Lower lobe of right lung (tissue), 2 donors: ENCODE results near the gene SERINC5. TPM values are rescaled to one million over a fixed set of nuclear protein-coding genes. Genes with fewer than 3 reads are reported as not detected.

ENCODE experiments used
- ATAC-seq, 2 donors: fragments of 200-7000 bp; cut with Tn5 transposase; one replicate each; pipeline ENCODE4 v1.9.1; 2020 to 2022; ENCODE audit warnings: mild to moderate bottlenecking in 2 of 2, moderate library complexity in 2 of 2
- DNase-seq: peaks from one replicate; pipeline ENCODE4 v3.0.0-alpha.2; 2020
- H3K27ac ChIP-seq: fragments of 200-600 bp; one replicate; pipeline ENCODE4 v1.8.0; 2022
- H3K27me3 ChIP-seq: fragments of 200-600 bp; one replicate; pipeline ENCODE4 v1.8.0; 2022; ENCODE audit warnings: low read depth
- H3K36me3 ChIP-seq: fragments of 200-600 bp; one replicate; pipeline ENCODE4 v1.8.0; 2022; ENCODE audit warnings: mild to moderate bottlenecking
- H3K4me1 ChIP-seq: fragments of 200-600 bp; one replicate; pipeline ENCODE4 v1.8.0; 2022
- H3K4me3 ChIP-seq: fragments of 200-600 bp; one replicate; pipeline ENCODE4 v1.8.0; 2022; ENCODE audit warnings: mild to moderate bottlenecking
- H3K9me3 ChIP-seq: fragments of 200-600 bp; one replicate; pipeline ENCODE4 v1.8.0; 2022
- intact Hi-C: fragments of 100-400 bp; cut with DNase I; formaldehyde crosslinking; loops from one replicate; pipeline ENCODE4 v1.11.0; 2022
- total RNA-seq: library from RNA; stranded (reverse); fragmentation: NEBNext Ultra II Directional; extraction: Animal tissue kit (Norgen Biotek cat#: 25700); gene quantifications from one replicate; pipeline ENCODE4 v1.2.1, GENCODE V29; 2021
- TF ChIP-seq, protein P1 (sequence below): fragments of 200-600 bp; IDR thresholded peaks from one replicate; pipeline ENCODE4 v1.8.0; 2022; ENCODE audit warnings: antibody characterized with exemption, mild to moderate bottlenecking
- donor health status: DM: no; HTN: yes; CAD: no; lungs with severe emphysema.

The SERINC5 gene
- total RNA-seq, 1 donor from 2014 or later: 52.6 TPM

DNA sequence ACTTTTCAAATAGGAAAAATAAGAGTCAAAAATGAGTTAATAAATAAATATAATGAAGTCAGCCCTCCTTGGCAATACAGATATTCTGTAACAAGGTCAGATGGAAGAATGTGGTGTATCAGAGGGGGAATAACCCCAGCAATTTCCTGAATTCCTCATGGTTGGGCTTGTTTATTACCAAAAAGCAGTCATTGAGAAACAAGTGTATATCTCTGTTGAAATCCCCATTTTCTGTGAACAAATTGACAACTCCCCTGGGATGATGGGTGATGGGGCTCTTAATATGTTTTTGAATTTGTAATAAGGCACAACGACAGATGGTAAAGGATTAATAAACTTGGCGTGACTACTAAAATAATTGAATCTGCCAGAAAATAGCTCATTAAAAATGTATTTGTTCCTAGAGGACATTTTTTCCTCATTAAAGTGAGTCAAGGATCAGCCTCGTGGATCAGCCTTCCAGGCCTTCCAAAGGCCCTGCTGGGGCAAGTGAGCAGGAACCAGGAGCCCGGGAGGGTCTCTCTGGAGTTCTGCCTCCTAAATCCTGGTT lies 186.5 kb downstream of the SERINC5 start:
- Histone ChIP-seq H3K36me3 (no peaks in the 10 kb centered on the region), H3K4me1 (no peaks in the 10 kb centered on the region), H3K9me3 (no peaks in the 10 kb centered on the region), H3K27me3 (no peaks in the 10 kb centered on the region), H3K4me3 (no peak overlapping the region), H3K27ac (no peak overlapping the region)
- ATAC-seq (no peak), DNase-seq (no peak)
- TF ChIP-seq, protein P1, sequence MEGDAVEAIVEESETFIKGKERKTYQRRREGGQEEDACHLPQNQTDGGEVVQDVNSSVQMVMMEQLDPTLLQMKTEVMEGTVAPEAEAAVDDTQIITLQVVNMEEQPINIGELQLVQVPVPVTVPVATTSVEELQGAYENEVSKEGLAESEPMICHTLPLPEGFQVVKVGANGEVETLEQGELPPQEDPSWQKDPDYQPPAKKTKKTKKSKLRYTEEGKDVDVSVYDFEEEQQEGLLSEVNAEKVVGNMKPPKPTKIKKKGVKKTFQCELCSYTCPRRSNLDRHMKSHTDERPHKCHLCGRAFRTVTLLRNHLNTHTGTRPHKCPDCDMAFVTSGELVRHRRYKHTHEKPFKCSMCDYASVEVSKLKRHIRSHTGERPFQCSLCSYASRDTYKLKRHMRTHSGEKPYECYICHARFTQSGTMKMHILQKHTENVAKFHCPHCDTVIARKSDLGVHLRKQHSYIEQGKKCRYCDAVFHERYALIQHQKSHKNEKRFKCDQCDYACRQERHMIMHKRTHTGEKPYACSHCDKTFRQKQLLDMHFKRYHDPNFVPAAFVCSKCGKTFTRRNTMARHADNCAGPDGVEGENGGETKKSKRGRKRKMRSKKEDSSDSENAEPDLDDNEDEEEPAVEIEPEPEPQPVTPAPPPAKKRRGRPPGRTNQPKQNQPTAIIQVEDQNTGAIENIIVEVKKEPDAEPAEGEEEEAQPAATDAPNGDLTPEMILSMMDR: no peak
- intact Hi-C loops: no loop called here

DNA sequence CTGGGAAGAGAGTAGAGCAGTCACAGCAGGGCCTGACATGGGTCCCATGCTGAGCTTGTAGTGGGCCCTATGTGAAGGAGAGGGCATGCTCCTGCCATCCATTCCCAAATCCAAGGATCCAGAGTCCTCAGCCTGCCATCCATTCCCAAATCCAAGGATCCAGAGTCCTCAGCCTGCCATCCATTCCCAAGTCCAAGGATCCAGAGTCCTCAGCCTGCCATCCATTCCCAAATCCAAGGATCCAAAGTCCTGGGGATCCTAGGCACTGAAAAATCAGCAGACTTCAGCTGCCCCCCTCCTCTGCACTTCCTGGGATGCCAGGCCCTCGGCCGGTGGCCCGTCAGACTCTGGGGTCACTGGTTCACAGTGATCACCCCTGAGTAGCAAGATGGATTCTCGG lies 187.1 kb downstream of the SERINC5 start:
- ATAC-seq (no peak), DNase-seq (no peak)
- intact Hi-C loops: no loop called here
- H3K27me3 ChIP-seq: no peaks in the 10 kb centered on the region
- no peaks in the 10 kb centered on the region for H3K9me3 ChIP-seq
- no peaks in the 10 kb centered on the region for H3K4me1 ChIP-seq
- H3K4me3 ChIP-seq: no peak overlapping the region
- H3K36me3 ChIP-seq: no peaks in the 10 kb centered on the region
- TF ChIP-seq, protein P1: no peak
- no peak overlapping the region for H3K27ac ChIP-seq

DNA sequence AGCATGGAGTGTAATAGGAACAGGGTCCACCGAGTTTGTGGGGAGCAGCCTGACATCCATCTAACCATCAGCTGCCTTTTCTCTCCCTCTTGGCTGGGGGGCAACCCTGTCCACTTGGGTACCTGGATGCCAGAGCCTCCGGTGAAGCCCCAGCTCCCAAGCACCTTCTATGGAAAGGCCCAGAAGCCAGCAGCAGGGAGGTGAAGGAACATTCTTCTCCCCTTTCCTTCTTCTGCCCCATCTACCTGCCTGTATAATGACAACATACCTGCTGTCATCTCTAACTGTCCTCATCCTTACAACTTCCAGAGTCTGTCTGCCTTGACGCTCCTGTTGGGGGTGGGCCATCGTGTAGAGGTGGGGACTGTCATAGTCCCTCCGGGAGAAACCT lies 187.6 kb downstream of the SERINC5 start:
- ATAC-seq (no peak), DNase-seq (no peak)
- Histone ChIP-seq H3K4me3 (no peak overlapping the region), H3K27me3 (no peaks in the 10 kb centered on the region), H3K36me3 (no peaks in the 10 kb centered on the region), H3K27ac (no peak overlapping the region), H3K9me3 (no peaks in the 10 kb centered on the region), H3K4me1 (no peaks in the 10 kb centered on the region)
- TF ChIP-seq, protein P1: no peak
- intact Hi-C loops: no loop called here

DNA sequence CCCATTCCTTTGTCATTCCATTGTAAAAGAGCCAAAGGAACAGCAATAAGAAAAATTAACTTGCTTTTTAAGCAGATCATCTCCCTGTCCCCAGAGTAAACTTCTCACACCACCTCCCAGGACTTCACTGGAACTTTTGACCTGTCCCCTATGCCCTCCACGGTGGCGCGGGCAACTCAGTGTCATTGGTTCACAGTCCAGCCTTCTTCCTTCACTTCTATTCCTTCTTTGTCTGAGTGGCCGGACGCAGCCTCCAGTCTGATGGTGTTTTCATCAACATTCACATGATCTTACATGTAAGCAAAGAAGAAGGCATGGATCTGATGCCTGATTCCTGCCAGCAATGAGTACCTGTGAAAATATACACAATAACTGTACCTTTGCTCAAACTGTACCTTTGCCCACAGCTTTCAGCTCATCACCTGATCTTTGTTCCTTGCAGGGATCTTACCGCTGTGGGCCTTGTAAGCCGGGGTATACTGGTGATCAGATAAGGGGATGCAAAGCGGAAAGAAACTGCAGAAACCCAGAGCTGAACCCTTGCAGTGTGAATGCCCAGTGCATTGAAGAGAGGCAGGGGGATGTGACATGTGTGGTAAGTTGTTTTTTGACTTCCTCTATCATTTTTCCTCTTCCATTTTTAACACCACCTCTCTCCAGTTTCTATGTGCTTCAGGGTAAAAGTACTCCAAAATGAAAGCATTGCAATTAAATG lies 188.2 kb downstream of the SERINC5 start:
- no peaks in the 10 kb centered on the region for H3K9me3 ChIP-seq
- ATAC-seq: no peak
- H3K36me3 ChIP-seq: no peaks in the 10 kb centered on the region
- TF ChIP-seq, protein P1: no peak
- H3K27me3 ChIP-seq: no peaks in the 10 kb centered on the region
- H3K4me1 ChIP-seq: no peaks in the 10 kb centered on the region
- no peak overlapping the region for H3K4me3 ChIP-seq
- H3K27ac ChIP-seq: no peak overlapping the region
- intact Hi-C loops: no loop called here
- no peak for DNase-seq

- H3K27me3 ChIP-seq: no peaks in the 10 kb centered on the region
- H3K4me1 ChIP-seq: no peaks in the 10 kb centered on the region
- H3K9me3 ChIP-seq: no peaks in the 10 kb centered on the region
- no peak overlapping the region for H3K27ac ChIP-seq
- intact Hi-C loops: no loop called here
- no peak for ATAC-seq
- DNase-seq: no peak
- TF ChIP-seq, protein P1: no peak
- no peak overlapping the region for H3K4me3 ChIP-seq
- no peaks in the 10 kb centered on the region for H3K36me3 ChIP-seq
These were observed 188.8 kb downstream of the SERINC5 start for GRCh38 chr5:80067016-80067415.
